H9 (cell line): ENCODE data around the gene PLA2G4C. TPM values are rescaled to one million over a fixed set of nuclear protein-coding genes. Genes with fewer than 3 reads are reported as not detected.
"Not testable (repeated sequence)": the region's sequence is repeated elsewhere in the genome, so short reads cannot be mapped to it uniquely, and the experiment has no call there.

Experiments used
- DNase-seq: peaks from one replicate; pipeline ENCODE4 v3.0.0-alpha.2; 2017
- H2AFZ ChIP-seq: one replicate; pipeline ENCODE4 v1.6.1; 2013; ENCODE audit warnings: mild to moderate bottlenecking, low read length, control low read depth, moderate library complexity
- H2AK5ac ChIP-seq: 2 replicates; pipeline ENCODE4 v1.6.1; 2013; ENCODE audit warnings: low read length, control low read depth, mixed read lengths; ENCODE audit not compliant: insufficient read length
- H2BK120ac ChIP-seq: one replicate; pipeline ENCODE4 v1.6.1; 2013; ENCODE audit warnings: low read depth, mild to moderate bottlenecking, low read length, control low read depth, inconsistent platforms; ENCODE audit not compliant: poor library complexity, severe bottlenecking
- H2BK12ac ChIP-seq: 2 replicates; pipeline ENCODE4 v1.6.1; 2013; ENCODE audit warnings: low read length, control low read depth, mixed read lengths, low read depth; ENCODE audit not compliant: insufficient read length
- H2BK15ac ChIP-seq: 2 replicates; pipeline ENCODE4 v1.6.1; 2013; ENCODE audit warnings: low read depth, low read length, control low read depth
- H2BK20ac ChIP-seq: one replicate; pipeline ENCODE4 v1.6.1; 2013; ENCODE audit warnings: low read depth, mild to moderate bottlenecking, low read length, control low read depth, inconsistent platforms; ENCODE audit not compliant: poor library complexity, severe bottlenecking
- H2BK5ac ChIP-seq: 2 replicates; pipeline ENCODE4 v1.6.1; 2013; ENCODE audit warnings: low read length, control low read depth, mixed read lengths; ENCODE audit not compliant: insufficient read length
- H3K14ac ChIP-seq: 2 replicates; pipeline ENCODE4 v1.6.1; 2013; ENCODE audit warnings: low read length, control low read depth; ENCODE audit not compliant: insufficient read depth
- H3K18ac ChIP-seq: 2 replicates; pipeline ENCODE4 v1.6.1; 2013; ENCODE audit warnings: low read depth, mild to moderate bottlenecking, mixed read lengths, low read length, control low read depth; ENCODE audit not compliant: insufficient read length
- H3K23ac ChIP-seq: 2 replicates; pipeline ENCODE4 v1.6.1; 2013; ENCODE audit warnings: low read length, control low read depth, mixed read lengths, low read depth; ENCODE audit not compliant: insufficient read length
- H3K23me2 ChIP-seq: 2 replicates; pipeline ENCODE4 v1.6.1; 2013; ENCODE audit warnings: low read depth, mild to moderate bottlenecking, mixed read lengths, low read length, control low read depth; ENCODE audit not compliant: insufficient read length, poor library complexity, severe bottlenecking
- H3K27ac ChIP-seq: 2 replicates; pipeline ENCODE4 v1.5.1; 2013; ENCODE audit warnings: low read length, control low read depth, mixed read lengths, low read depth; ENCODE audit not compliant: insufficient read length
- H3K27me3 ChIP-seq: 2 replicates; pipeline ENCODE4 v1.6.1; 2013; ENCODE audit warnings: low read length, control low read depth, inconsistent platforms; ENCODE audit not compliant: insufficient read depth
- H3K4ac ChIP-seq: 2 replicates; pipeline ENCODE4 v1.6.1; 2013; ENCODE audit warnings: low read depth, mild to moderate bottlenecking, control low read depth, inconsistent platforms, low read length, moderate library complexity
- H3K4me1 ChIP-seq: 2 replicates; pipeline ENCODE4 v1.6.1; 2013; ENCODE audit warnings: low read length, control low read depth, inconsistent platforms; ENCODE audit not compliant: insufficient read depth
- H3K4me2 ChIP-seq: 2 replicates; pipeline ENCODE4 v1.6.1; 2013; ENCODE audit warnings: low read length, control low read depth, mixed read lengths; ENCODE audit not compliant: insufficient read length, insufficient read depth
- H3K56ac ChIP-seq: 2 replicates; pipeline ENCODE4 v1.6.1; 2013; ENCODE audit warnings: low read depth, mild to moderate bottlenecking, mixed read lengths, low read length, control low read depth; ENCODE audit not compliant: insufficient read length
- H3K79me1 ChIP-seq: 2 replicates; pipeline ENCODE4 v1.6.1; 2013; ENCODE audit warnings: low read depth, mild to moderate bottlenecking, moderate library complexity, low read length, control low read depth, inconsistent platforms; ENCODE audit not compliant: insufficient read depth, poor library complexity, severe bottlenecking
- H3K79me2 ChIP-seq: 2 replicates; pipeline ENCODE4 v1.6.1; 2013; ENCODE audit warnings: low read length, control low read depth, inconsistent platforms; ENCODE audit not compliant: insufficient read depth
- H3K9ac ChIP-seq: 2 replicates; pipeline ENCODE4 v1.6.1; 2013; ENCODE audit warnings: low read length, control low read depth, mixed read lengths; ENCODE audit not compliant: insufficient read length; ENCODE audit errors: extremely low read depth
- H3K9me3 ChIP-seq: one replicate; pipeline ENCODE4 v1.6.1; 2013; ENCODE audit warnings: low read depth, low read length, inconsistent platforms; ENCODE audit not compliant: control insufficient read depth
- H3T11ph ChIP-seq: one replicate; pipeline ENCODE4 v1.6.1; 2013; ENCODE audit warnings: mild to moderate bottlenecking, low read length, control low read depth, inconsistent platforms
- H4K20me1 ChIP-seq: one replicate; pipeline ENCODE4 v1.6.1; 2013; ENCODE audit not compliant: control insufficient read depth, insufficient read length, insufficient read depth
- H4K5ac ChIP-seq: 2 replicates; pipeline ENCODE4 v1.6.1; 2013; ENCODE audit warnings: low read depth, mild to moderate bottlenecking, mixed read lengths, low read length, control low read depth; ENCODE audit not compliant: insufficient read length
- H4K8ac ChIP-seq: replicated peaks from 2 replicates; pipeline ENCODE4 v1.6.1; 2013; ENCODE audit warnings: low read length, control low read depth, mixed read lengths, low read depth; ENCODE audit not compliant: insufficient read length
- H4K91ac ChIP-seq: 2 replicates; pipeline ENCODE4 v1.6.1; 2013; ENCODE audit warnings: low read depth, mild to moderate bottlenecking, moderate library complexity, mixed read lengths, low read length, control low read depth; ENCODE audit not compliant: insufficient read length
- H3K27ac Mint-ChIP-seq, 3 experiments: 2 replicates in 2 of 3; 3 replicates in 1 of 3; pipeline ENCODE4 v1.8.0; 2020 to 2021; ENCODE audit warnings: mixed read lengths in 3 of 3, mild to moderate bottlenecking in 1 of 3, moderate library complexity in 1 of 3
- H3K27me3 Mint-ChIP-seq: 2 replicates; pipeline ENCODE4 v1.8.0; 2021; ENCODE audit warnings: low read depth, mild to moderate bottlenecking, moderate library complexity, mixed read lengths
- H3K36me3 Mint-ChIP-seq, 3 experiments: 2 replicates in 2 of 3; 3 replicates in 1 of 3; pipeline ENCODE4 v1.8.0; 2020 to 2021; ENCODE audit warnings: low read depth in 3 of 3, mixed read lengths in 3 of 3; ENCODE audit not compliant: insufficient read depth in 1 of 3
- H3K4me1 Mint-ChIP-seq, 2 experiments: 2 replicates each; pipeline ENCODE4 v1.8.0; 2020; ENCODE audit warnings: mixed read lengths in 2 of 2
- H3K4me3 Mint-ChIP-seq, 2 experiments: 2 replicates in 1 of 2; 3 replicates in 1 of 2; pipeline ENCODE4 v1.8.0; 2020 to 2021; ENCODE audit warnings: mild to moderate bottlenecking in 2 of 2, mixed read lengths in 2 of 2, moderate library complexity in 1 of 2
- H3K9me3 Mint-ChIP-seq, 2 experiments: 2 replicates in 1 of 2; 3 replicates in 1 of 2; pipeline ENCODE4 v1.8.0; 2020; ENCODE audit warnings: mild to moderate bottlenecking in 2 of 2, mixed read lengths in 2 of 2, moderate library complexity in 1 of 2
- CTCF ChIP-seq: fragments of 200-600 bp; sonication (generic); conservative IDR thresholded peaks from 3 replicates; pipeline ENCODE4 v1.8.0; 2021; ENCODE audit warnings: antibody characterized with exemption, mild to moderate bottlenecking
- WGBS: extraction: QIAGEN DNeasy Blood & Tissue Kit; methylation state at CpG from one replicate; pipeline ENCODE4 v1.1.7; 2013; ENCODE audit warnings: missing lambda C conversion rate, low lambda C conversion rate, mixed read lengths; ENCODE audit not compliant: insufficient read length; ENCODE audit errors: extremely low coverage; 5-methylcytosine and 5-hydroxymethylcytosine counted together
- total RNA-seq: library from RNA; stranded (reverse); gene quantifications from 2 replicates; pipeline ENCODE4 v1.2.1, GENCODE V29; 2021

Gene PLA2G4C
- total RNA-seq, 1 experiment from 2014 or later: 7.0 TPM

GRCh38 chr19:48081106-48081505 is 29.5 kb downstream of the PLA2G4C start:
- Histone ChIP-seq H3K56ac (no peak overlapping the region), H3K9ac (no peak overlapping the region), H3K9me3 (no peaks in the 10 kb centered on the region), H3K18ac (no peak overlapping the region), H4K5ac (no peak overlapping the region), H2AK5ac (no peak overlapping the region), H3K4me2 (no peak overlapping the region), H3K4ac (no peak overlapping the region), H3K23ac (no peak overlapping the region), H3K79me1 (no peaks in the 10 kb centered on the region), H3K14ac (no peak overlapping the region), H4K8ac (no peak overlapping the region), H3K23me2 (no peaks in the 10 kb centered on the region), H3K27me3 (no peaks in the 10 kb centered on the region), H2BK15ac (no peak overlapping the region), H3K79me2 (no peaks in the 10 kb centered on the region), H2BK20ac (no peak overlapping the region), H4K91ac (no peak overlapping the region), H4K20me1 (no peaks in the 10 kb centered on the region), H2BK5ac (no peak overlapping the region), H3K4me1 (no peaks in the 10 kb centered on the region), H3T11ph (no peak overlapping the region), H2BK12ac (no peak overlapping the region), H2BK120ac (no peak overlapping the region), H2AFZ (no peak overlapping the region), H3K27ac (no peak overlapping the region)
- Mint-ChIP-seq H3K36me3 (no peaks in the 10 kb centered on the region), H3K4me3 (no peak overlapping the region), H3K27ac (no peak overlapping the region), H3K4me1 (peaks cover 8 to 10% of the 10 kb centered on the region in 2 experiments), H3K27me3 (no peaks in the 10 kb centered on the region), H3K9me3 (no peaks in the 10 kb centered on the region)
- no CpG with 5 or more reads among the region's 5 CpGs for WGBS
- no peak for DNase-seq
- TF ChIP-seq CTCF: no peak

DNA sequence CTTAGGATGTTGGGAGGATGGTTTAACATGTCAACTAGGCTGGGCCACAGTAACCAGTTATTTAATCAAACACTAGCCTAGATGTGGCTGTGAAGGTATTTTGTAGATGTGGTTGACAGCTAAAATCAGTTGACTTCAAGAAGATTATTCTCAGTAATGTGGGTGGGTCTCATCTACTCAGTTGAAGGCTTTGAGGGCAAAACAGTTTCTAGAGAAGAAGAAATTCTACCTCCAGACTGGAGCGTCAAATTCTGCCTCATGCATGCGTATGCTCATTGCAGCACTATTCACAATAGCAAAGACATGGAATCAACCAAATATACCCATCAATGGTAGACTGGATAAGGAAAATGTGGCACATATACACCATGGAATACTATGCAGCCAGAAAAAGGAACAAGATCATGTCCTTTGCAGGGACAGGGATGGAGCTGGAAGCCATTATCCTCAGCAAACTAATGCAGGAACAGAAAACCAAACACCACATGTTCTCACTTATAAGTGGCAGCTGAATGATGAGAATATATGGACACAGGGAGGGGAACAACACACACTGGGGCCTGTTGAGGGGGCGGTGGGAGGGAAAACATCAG is 40.3 kb downstream of the PLA2G4C start:
- not testable (repeated sequence) for H3K23me2 ChIP-seq, H3K9me3 Mint-ChIP-seq, H3T11ph ChIP-seq, H4K5ac ChIP-seq, H3K14ac ChIP-seq, H3K27ac Mint-ChIP-seq, H4K91ac ChIP-seq, H4K8ac ChIP-seq, H2BK5ac ChIP-seq, DNase-seq, H3K4ac ChIP-seq, H3K56ac ChIP-seq, H3K79me2 ChIP-seq, H2BK12ac ChIP-seq, H3K27me3 ChIP-seq, H3K18ac ChIP-seq, H3K4me1 Mint-ChIP-seq, H3K27ac ChIP-seq, H3K4me2 ChIP-seq, H2AFZ ChIP-seq, H3K9ac ChIP-seq, H3K36me3 Mint-ChIP-seq, H3K4me3 Mint-ChIP-seq, H2AK5ac ChIP-seq, H3K79me1 ChIP-seq, H3K4me1 ChIP-seq, H2BK15ac ChIP-seq, H3K23ac ChIP-seq, H4K20me1 ChIP-seq, H3K9me3 ChIP-seq, H2BK20ac ChIP-seq, H3K27me3 Mint-ChIP-seq, H2BK120ac ChIP-seq
- WGBS: no CpG with 5 or more reads among the region's 3 CpGs
